Stimulated activated CD8-positive, alpha-beta memory T cell treated with anti-CD3 and anti-CD28 coated beads, Interleukin-15, amount 100 ng/mL, for 24 hours (primary cell): ENCODE data around the gene FBH1.
"Not testable (repeated sequence)": the region's sequence is repeated elsewhere in the genome, so short reads cannot be mapped to it uniquely, and the experiment has no call there.

Experiments
- DNase-seq: peaks from one replicate; pipeline ENCODE4 v3.0.0-alpha.2; 2020; ENCODE audit warnings: low read depth

The FBH1 gene

DNA sequence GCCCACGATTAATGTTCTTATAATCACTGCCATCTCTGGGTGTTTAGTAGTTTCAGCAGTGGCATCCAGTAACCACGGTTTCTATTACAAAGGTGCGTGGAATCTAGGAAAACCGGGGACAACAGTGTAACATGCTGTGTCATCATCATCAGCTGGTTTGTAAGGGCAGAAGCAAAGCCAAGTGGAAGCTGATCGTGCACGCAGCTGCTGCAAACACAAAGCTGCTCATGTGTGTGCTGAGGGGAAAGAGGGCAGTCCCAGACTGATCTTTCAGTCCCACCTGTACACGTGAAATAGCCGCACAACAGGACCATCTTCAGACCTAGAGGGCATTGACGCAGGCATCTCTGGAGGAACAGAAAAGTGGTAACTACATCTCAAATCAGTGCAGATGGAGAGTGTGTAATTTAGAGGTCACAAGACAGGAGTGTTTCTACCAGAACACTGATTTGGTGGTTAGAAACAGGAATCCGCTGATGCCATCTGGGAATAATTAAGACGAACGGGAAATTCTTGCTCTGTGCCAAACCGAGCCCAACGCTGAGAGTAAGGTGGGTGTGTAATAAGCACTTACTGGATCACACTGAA lies 13.8 kb upstream of the FBH1 start:
- no peak for DNase-seq

DNA sequence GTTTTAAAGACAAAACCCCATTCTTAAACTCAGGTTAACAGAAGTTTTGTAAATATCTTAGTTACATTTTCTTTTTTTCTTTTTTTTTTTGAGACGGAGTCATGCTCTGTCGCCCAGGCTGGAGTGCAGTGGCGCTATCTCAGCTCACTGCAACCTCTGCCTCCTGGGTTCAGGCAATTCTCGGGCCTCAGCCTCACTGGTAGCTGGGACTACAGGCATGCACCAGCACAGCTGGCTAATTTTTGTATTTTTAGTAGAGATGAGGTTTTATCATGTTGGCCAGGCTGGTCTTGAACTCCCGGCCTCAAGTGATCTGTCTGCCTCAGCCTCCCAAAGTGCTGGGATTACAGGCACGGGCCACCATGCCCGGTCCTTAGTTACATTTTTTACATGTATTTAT lies 13.0 kb upstream of the FBH1 start:
- DNase-seq, result not testable (repeated sequence)

DNA sequence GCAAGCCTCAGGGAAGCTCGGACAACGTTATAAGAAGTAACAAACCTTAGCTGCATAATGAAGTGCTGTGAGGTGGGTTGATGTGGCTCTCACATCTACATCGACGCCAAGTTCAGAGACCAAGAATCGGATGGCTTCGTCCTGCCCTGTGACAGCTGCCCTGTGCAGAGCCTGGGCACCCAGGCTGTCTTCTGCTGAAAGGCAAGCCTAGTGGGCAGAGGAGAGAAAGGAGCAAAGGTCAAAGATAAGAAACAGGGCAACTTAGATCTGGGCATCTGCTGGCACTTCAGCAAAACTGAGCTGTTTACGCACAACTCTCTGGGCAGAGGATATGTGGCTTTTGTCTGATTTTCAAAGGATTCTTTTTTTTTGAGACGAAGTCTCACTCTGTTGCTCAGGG lies 7.1 kb upstream of the FBH1 start:
- no peak for DNase-seq

DNA sequence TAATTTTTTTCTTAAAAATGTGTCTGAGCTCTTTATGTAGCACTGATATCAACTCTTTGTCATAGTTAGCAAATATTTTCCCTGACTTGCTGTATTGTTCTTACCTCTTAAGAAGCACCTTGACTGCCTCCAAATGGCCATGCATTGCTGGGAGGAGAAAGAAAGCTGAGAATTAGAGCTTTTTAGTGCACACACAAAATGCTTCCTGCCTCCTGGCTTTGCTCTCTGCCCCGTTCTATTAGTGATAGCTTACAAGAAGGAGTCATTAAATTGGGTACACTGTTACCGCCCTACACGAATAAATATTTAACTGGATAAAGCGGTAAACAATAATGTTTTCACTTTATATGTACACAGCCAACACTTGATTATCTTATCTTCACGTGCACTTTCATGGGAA lies 4.4 kb upstream of the FBH1 start:
- DNase-seq, result no peak

DNA sequence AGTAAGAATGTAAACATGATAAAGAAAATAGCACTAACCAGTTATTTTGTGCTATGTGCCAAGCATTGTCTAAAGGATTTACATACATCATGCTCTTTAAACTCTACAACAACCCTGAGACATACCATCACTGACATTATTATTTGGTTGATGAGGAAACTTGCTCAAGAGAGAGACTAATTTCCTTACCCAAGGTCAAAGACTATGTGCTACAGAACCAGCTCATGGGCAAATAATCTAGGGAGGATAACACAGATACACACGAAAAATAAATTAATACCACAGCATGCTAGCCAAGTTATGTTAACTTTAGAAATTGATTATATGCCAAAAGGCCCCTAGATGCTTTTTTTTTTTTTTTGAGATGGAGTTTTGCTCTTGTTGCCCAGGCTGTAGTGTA lies 3.0 kb upstream of the FBH1 start:
- DNase-seq, result no peak

DNA sequence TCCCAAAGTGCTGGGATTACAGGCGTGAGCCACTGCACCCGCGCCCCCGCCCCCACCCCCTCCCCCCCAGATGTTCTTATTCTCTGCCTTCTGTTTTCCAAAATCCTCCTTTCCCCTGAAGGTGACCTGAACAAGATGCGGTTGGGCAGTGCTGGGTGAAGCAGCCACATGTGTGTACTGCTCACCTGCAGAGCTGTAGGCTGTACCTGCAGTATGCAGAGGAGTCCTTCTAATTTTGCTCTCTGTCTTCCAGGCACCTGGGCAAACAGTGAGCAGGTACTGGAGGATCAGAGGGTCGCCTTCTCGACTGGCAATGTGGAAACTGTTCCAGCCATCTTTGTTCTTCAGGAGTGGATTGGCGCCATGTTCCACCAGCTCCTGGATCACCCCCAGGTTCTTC lies 2.4 kb upstream of the FBH1 start:
- no peak for DNase-seq

DNA sequence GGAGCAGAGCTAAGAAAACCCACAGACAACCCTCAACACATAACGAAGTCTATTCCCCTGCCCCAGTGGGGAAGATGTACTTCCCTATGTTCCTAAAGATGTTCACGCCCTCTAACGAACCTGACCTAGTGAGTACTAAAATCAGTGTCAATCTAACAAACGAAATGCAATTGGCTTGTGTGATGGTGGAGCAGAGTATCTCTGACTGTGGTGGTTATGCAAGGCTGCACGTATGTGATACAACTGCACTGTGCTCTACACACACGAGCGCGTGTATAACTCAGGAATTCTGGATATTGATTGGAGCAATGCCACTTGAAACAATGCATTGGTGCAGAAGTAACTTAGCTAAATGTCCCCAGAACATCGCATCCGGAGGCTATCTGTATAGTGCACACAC lies 1.7 kb upstream of the FBH1 start:
- no peak for DNase-seq

DNA sequence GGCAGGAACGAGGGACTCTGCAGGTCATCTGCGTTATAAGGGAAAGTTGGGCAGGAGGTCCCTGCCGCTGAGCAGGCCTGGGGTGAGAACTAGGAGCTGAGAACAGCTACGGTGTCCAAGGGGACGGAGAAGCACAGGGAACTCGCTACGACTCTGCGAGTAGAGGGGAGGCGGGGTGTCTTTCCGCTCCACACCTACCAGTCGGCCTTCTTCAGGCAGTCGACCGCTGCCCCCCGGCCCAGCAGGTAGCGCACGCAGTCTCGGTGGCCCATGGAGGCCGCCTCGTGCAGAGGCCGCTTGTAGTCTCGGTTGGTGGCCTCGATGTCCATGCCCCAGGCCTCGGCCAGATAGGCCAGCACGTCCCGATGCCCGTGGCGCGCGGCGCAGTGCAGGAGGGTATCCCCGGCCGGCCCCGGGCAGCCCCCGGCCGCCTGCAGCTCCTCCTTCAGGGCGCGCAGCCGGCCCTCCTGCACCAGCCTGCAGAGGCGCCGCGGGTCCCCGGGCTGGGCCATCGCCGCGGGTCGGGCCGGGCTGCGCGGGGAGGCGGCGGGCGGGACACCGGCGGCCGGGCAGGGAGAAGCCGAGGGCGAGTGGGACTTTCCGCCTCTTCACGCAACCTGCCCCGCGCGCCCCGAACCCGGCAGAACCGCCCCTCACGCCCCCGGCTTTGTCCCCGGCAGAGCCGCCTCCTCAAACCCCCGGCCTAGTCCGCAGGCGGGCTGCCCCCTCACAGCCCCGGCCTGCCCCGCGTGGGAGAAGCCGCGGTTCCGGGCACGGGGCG lies 1.0 kb upstream of the FBH1 start:
- DNase-seq, result peak; percentile 12

DNA sequence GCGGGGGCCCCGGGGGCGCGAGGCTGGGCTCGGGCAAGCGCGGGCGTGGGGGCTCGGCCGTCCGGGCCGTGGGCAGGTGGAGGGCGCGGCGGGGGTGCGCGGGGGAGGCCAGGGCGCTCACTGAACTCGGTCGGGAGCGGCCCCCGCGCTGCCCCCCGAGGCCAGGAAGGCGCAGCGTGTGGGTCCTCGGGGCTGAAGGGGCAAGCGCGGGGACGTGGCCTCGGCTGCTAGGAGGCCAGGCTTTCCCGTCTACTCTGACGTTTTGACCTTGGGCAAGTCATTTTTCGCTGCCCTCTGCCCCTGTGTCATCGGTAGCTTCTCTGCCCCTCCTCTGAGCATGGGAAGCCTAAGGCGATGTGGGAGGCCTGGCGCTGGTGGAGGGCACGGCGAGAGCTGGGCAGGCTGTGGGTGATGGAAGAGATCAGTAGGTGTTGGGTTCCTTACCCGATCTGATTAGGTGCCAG lies 441 bp downstream of the FBH1 start:
- DNase-seq, result no peak

DNA sequence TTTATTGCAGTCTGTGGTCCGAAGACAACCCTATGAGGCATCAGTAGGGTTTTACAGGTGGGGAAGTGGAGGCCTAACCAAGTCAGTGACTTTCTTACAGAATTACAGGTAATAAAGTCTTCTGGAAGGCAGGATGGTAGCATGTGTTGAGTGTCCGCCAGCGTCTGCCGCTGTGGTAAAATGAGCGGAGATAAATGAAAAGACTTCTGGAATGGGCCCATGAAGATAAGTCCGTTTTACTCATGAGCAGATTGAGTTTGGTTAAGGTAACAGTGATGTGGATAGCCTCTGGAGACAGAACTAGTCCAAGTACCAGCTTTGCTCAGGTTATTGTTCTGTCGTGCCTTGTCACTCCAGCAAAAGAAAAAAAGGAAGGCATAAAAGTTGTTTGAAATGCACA lies 966 bp downstream of the FBH1 start:
- no peak for DNase-seq

DNA sequence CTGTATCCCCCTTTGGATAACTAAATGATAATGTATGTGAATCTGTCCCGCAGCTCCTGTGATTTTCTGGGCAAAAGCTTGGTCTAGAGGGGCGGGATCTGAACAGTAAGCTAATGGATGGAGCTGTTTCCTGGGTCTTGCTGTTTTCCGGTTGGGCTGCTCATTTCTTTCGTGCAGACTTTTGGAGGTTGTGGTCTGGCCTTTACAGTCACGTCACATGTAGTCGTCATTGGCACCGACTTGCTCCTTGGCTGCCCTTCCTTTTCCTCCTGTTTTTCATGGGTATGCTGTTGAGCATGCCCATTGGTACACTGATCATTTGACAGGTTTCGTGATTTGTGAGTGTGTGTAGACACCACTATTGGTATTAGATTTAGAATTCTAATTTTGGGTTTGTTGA lies 2.0 kb downstream of the FBH1 start:
- DNase-seq, result no peak

DNA sequence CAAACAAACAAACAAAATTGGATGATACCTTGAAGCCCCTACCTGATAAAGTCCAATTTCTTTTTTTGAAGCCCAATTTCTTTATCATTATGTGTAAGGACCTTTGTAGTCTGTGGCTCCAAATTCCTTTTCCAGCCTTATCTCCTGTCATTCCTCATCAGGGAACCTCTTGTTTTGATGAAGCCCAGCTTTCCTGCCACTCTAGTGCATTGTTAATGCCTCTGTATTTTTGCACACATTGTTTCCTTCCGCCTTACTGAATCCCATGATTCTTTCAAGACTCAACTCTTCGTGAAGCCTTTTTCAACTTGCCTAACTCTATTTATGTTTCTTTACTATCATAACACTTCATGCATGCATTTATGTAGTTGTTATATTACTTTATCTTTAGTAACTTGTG lies 3.3 kb downstream of the FBH1 start:
- no peak for DNase-seq

DNA sequence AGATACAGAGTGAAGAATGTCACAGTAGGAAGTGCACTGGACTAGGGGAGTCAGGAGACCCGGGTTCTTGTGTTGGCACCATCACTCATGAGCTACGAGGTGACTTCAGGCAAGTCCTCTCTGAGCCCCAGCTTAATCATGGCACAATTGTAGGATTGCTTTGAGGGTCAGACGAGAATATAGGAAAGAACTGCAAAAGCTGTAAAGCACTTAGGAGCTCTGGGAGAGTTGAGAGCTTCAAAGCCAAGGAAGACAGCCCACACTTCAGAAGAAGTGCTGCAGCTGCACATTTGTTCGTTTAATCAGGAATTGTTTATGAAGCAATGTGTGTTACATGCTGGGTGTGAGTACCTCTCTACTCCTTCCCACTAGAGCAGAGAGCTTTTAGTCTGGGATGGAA lies 4.4 kb downstream of the FBH1 start:
- DNase-seq, result no peak

DNA sequence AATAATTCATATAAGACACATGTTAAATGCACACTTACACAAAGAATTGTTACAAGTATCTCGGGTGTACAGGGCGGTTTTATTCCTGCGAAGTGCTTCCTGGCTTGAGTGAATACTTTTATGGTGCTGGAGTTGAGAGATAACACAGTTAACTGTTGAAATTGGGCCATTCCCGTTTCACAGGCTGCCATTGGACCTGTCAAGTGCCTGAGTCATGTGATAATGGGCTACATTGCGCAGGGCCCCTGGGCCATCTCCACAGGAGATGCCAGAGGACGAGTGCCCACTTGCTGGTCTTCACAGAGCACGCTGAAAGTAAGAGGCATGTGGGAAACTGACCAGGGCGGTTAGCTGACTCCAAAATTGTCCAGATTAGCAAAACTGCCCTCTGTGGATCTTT lies 4.8 kb downstream of the FBH1 start:
- DNase-seq, result no peak

DNA sequence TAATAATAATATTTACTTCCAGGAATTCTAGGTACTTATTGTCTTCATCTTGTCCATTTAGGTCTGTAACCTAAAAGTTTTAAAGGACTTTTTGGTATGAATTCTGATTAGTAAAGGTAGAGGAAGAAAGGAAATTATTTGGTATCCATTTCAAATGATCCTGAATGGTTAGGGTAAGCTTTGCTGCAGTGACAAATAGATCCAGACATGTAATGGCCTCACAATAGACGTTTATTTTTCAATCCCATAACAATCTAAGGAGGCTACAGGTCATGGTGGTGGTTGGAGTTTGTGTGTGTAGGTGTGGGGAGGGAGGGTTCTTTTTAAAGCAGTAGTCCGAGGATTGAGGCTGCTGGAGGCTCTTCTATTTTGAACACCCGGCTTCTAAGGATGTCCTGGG lies 5.3 kb downstream of the FBH1 start:
- DNase-seq, result no peak

DNA sequence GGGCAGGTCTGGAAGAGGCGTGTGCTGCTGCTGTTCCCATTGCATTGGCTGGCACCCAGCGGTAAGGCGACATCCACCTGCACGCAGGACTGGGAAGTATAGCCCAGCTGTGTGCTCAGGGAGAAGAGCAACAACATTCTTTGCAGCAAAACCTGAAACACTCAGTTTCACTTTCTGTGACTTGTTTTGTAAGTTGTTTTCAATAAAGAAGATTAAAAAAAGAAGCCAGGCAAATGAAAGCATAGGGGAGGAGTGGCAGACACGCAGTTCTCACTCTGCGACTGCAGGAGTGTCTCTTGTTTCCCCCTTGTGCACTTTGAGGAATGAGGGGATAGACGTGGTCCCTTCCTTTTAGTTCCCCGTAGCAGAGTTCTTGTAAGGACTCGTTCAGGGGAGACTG lies 5.8 kb downstream of the FBH1 start:
- DNase-seq, result no peak

DNA sequence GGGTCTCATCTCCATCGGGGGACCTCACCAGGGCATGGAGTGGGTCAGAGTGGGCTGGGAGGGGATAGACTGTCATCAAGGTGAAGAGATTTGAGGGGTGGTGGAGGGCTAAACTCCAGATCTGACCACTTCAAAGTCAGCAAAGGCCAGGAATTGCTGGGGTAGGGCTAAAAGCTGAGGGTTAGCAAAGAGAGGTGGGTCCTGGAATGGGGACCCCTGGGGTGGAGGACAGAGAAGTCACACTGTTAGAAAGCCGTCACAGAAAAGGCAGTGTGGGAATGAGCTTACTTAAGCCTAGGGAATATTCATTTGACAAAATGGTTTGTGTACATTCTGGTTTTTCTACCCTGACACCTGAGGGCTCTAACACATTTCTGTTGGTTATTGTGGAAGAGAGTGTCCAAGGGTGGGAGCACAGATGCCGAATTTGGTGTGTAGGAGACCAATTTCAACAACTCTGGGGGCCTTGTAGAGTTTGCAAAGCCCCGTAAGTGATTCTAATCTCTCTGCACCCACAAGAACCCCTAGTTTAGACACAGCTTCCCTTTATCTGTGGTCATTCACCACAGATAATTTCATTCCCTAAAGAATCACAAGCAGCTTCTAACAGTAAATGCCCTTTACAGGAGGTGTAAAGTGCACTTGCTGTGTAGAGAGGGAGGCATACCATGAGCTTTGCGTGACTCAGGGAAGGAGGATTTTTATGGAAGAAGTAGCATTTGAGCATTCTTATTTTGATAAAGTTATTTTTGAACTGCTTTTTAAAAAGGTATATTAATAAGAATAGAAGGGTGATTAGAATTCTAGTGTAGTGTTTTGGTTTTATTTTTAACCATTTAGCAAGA lies 6.4 kb downstream of the FBH1 start:
- no peak for DNase-seq

DNA sequence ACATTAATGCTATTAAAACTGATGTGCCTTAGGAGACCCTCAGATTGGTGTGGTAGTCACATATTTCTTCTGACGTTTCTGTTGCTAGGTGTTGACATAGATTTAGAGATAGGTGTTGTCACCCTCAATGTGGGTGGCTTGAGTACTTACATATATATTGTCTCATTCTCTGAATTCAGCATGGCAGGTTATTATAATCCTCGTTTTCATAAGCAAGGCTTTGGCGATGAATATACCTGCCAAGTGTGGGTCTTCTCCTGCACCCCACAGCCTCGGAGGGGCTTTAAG lies 7.0 kb downstream of the FBH1 start:
- DNase-seq, result no peak

DNA sequence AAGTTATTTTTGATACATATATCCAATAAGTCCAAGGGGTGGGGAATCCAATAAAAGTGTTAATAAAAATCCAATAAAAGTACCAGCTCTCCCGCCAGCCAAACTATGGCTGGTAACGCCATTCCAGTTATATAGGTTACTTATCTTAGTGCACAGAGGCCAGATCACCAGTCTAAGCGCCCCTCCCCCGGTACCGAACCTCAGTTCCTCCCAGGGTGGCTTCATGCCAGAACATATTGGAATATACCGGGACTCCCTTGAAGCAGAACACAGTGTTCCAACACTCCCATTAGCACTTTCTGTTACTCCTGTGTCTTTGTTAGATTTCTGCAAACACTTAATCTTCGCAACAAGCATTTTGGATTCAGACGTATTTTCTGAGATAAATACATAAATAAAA lies 7.5 kb downstream of the FBH1 start:
- no peak for DNase-seq

DNA sequence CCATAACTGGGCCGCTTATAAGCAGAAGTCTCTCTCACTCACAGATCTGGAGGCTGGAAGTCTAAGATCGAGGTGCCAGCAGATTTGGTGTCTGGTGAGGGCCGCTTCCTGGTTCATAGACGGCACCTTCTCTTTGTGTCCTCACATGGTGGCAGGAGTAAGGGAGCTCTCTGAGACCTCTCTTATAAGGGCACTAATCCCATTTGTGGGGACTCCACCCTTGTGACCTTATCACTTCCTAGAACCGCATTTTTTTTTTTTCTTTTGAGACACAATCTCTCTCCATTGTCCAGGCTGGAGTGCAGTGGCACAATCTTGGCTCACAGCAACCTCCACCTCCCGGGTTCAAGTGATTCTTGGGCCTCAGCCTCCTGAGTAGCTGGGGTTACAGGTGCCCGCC lies 8.1 kb downstream of the FBH1 start:
- DNase-seq, result no peak

DNA sequence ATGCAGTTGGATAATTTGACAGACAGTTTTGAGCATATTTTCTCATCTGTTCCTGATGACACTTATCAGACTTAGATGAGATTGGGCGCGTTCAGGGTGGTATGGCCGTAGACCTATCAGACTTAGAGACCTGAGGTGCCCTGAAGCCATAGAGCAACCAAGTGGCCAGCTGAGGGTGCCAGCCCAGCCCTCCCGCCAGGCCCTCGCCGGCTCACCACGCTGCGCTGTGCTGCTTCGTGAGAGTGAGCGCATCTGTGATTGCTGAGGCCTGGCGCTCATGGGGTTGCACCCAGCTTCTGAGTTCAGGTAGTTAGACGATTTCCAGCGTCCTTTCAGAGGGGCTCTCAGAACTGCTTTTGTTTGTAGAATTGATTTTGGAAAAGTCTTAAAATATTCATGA lies 10.2 kb downstream of the FBH1 start:
- no peak for DNase-seq

DNA sequence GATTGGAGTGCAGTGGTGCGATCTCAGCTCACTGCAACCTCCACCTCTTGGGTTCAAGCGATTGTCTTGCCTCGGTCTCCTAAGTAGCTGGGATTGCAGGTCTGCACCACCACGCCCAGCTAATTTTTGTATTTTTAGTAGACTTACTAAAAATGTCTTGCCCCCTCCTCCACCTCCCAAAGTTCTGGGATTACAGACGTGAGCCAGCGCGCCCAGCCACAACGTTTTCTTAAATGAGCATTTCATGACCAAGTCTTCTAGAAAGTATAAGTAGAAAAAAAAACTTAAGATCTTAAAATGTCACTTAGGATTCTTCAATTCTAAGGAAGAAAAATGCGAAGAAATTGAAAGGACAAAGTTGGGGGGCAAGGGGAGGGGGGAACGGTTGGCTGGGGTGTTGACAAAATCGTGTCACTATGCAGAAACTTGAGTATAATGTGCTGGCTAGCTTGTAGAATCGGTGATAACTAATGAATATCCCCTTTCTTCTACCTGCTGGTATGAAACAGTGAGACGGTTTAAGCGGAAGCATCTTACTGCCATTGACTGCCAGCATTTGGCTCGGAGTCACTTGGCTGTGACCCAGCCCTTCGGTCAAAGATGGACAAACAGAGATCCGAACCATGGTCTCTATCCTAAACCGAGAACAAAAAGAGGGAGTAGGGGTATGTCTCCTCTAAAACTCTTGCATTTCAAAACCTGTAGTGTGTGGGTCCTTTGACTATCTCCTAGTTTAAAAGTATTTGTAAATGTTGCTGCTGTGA lies 12.7 kb downstream of the FBH1 start:
- DNase-seq, result no peak

DNA sequence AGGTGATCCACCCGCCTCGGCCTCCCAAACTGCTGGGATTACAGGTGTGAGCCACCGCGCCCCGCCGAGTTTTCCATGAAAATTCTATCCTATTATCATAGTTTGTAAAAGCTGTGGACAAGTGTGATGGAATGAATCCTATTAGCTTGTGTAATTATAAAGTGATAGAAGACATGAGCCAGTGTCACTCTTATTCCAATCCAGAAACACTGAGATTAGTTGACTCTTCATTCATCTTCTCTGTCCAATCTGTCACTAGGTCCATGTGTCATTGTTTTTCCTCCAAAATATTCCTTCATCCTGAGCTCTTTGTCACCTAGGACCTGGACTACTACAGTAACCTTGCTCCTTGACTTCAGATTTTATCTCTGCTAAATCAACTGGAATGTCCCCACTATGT lies 13.5 kb downstream of the FBH1 start:
- no peak for DNase-seq
